ENCODE results near the gene TUNAR.

Gene TUNAR

DNA sequence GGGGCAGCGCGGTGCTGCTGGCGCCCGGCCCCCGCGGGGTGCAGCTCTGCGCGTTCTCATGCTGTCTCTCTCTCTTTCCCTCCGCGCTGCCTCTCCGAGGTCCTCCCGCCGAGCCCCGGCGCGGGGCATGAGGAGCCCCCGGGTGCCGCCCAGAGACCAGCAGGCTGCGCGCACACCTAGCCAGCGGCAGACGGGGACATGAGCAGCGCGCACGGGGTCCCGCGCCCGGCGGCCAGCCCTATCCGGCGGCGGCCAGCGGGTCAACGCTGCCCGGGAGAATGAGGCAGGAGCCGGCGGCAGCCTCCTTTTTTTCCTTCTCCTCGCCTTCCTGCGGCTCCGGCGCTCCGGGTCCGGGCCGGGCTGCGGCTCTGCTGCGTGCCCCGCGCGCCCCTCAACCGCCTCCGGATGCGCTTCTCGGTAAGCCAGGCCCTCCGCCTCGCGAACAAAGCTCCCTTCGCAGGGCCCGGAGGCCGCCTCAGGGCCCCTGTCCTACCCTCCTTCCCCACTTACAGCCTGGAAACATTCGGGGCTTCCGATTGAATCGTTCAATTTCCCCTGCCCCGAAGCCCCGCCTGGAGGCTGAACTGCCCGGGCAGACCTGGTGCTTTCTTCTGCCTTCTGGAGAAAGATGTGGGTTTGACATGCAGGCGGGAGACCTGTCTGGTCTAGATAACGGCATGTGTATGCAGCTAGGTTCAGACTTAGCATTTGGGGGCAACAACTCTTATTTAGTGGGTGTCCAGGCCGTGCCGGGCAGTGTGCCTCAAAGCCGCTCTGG, at the start of gene TUNAR:
TUNAR (plus strand) TSS at position 72 of the 778 bp plus-strand sequence.
- no peak for DNase-seq

DNA sequence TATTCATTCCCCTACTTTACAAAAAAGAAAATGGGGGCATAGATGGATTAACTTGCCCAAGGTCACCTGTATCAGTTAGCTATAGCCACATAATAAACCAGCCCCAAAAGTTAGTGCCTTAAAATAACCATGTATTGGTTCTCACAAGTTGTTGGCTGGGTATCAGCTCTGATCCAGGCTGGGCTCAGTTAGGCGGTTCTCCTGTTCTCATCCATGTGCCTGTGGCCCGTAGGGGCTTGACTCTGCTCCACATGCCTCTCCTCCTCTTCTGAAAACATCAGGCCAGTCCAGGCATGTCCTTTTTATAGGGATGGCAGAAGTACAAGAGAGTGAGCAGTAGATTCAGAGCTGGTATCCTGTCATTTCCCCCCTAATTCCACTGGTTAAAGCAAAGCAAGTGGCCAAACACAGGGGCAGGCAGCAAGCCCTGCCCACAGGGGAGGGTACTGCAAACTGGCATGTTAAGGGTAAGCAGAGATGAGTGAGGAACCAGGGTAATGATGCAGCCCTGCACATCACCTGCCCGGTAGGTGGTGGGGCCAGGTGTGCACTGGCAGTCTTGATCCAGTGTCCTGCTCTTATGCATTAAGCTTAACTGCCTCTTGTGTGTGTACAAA, 47.9 kb upstream of the TUNAR start:
- no peak for DNase-seq

DNA sequence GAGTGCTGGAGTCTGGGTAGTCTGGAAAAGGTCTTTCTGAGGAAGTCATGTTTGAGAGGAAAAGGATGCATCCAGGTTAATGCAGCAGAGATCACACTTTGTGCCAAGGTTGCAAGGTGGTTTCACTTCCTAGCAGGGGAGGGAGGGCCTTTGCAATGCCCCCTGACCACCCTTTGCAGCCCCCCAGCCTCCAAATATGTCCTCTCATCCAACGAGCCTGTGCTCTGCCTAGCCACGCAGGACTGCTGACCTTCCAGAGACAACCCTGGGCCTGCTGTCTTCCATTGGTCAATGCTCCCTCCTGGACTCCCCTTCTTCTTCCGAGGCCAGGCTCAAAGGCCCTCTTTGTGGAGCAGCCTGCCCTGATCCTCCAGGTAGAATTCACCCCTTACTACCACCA, 47.3 kb upstream of the TUNAR start:
- no peak for DNase-seq

DNA sequence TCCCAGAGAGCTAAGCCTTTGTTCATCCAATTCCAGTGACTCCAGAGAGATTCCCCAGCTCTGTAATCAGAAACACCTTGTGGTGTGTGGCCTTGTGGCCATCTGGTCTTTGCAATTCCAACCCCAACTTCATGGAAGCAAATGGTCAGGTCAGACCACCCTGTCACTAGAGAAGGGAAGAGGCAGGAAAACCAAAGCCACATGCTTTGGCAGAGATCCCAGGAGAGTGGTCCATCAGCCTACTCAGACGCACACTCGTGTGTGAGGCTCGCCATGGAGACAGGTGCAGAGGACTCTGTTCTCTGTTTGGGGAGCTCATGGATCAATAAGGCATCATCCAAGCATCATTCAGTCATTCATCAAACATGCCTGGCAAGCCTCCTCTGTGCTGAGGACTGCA, 46.2 kb upstream of the TUNAR start:
- no peak for DNase-seq

DNA sequence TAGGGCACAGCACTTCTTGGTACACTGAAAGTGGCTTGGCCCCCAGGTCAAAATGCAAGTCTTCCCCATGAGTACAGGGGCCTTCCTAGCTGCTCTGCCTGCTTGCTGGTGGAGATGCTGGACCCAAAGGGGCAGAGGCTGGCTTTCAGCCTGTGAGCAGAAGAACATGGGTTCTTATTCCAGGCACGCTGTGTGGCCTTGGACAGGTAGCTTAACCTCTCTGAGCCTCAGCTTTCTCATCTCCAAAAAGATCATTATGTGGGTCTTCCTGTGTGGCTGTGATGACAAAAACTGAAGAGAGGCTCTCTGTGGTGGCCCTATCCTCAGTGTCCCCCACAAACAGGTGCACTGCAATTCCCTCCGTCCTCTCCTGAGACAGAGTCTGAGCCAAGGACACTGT, 45.6 kb upstream of the TUNAR start:
- DNase-seq = no peak

DNA sequence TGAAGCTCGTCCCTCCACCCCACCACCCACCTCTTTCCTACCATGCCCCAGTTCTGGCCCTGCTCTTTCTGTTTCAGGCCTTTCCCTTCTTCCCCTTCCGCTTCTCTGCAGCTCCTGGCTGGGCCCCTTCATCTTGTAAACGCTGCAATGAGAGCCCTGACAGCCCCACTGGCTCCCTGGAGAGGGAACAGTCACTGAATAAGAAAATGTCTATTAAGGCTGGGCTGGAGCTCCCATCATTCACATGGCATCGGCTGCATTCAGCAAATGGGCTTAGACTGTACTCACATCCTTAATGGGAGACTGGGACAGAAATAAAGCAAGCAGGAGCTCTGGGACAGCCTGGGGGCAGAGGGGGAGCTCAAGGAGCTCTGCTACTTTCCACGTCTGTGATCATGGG, 45.2 kb upstream of the TUNAR start:
- no peak for DNase-seq

DNA sequence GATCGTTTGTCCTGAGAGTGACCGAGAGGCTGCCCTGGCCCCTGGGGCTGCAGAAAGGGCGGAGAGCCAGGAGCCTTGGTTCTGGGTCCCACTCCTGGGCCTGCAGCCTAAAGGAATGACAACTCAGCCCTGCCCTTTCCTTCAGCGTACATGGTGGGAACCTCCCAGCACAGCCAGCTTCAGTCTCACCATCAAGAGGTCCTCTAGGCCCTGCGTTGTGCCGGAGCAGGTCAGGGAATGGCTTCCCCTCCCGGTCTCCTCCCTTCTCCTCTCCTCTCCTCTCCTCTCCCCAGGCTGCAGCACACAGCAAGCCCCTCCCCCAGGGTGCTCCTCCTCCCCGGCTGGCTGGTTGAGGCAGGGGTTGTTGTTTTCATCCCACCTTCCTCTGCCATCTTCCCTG, 44.6 kb upstream of the TUNAR start:
- no peak for DNase-seq

DNA sequence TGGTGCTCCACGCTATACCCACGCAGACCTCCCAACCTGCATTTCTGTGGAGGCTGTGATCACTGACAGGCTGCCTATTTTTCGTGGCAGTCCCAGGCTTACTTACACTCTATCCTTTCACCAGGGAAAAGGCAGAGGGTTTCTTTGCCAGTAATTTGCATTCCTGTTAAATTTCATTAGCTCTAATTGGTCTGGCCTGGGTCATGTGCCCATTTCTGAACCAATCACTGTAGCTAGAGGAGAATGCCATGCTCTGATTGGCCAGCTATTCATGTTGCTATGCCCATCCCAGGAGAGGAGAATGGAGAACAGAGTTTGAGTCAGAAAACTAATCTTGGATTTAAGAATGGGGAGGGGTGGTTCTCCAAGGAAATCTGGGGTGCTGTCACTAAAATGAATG, 43.2 kb upstream of the TUNAR start:
- no peak for DNase-seq

DNA sequence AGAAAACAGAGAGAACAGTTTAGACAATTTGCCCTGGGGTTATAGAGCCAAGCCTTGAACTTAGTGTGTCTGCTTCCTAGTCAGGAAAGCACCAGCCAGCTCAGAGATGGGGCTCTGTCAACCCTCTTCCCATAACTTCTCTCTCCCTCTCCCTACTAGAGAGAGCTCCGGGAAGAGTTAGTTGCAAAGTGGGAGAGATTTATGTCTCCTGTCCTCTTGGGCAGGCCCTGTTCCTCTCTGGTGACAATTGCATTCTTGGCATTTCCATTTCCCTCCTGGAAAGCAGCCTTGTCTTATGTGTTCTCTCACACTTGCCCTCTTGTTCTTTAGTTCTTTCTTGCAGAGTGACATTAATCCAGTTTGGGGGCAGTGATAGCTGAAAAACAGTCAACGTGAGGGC, 42.1 kb upstream of the TUNAR start:
- no peak for DNase-seq

DNA sequence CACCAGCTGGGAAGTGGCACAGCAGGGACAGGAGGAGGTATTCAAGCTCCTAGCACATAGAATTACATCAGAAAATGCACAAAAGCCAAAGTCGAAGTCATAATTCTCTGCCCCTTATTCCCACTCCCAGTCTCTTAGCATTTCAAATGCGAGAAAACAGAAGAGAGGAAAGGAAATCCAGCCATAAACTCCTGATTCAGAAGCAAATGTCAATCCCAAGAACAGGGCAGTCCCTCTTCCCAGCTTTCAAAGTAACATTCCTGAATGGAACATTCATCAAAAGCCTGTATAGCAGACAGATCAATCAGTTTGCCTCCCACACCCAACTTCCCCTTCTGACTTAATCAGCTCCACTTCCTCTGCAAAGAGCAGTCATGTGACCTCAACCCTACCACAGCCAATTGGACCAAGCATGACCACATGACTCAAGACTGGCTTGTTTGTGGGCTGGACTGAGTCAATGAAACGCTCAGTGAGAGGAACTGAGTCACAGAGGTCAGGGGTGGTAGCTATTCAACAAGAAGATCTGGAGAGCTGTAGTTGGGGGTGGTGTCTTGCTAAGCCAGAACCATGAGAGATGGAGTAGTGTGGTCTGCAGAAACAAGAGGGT, 41.4 kb upstream of the TUNAR start:
- DNase-seq = no peak

DNA sequence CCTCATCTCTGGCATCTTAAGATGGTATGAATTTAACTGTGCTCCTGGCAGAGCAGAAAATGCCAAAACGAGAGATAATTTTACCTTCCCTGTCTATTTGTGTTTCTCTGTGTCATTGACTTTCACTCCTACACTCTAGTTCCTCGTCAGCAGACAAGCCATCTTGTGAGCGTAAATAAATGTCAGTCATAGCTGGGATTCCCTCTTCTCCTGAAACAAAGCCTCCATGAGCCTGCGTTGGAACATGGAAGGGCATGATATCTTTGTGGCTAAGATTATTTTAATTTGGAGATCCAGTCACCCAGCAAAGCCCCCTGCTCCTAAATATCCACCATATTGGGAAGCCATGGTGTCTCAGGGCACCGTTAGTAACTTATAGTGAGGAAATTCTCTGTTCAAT, 37.8 kb upstream of the TUNAR start:
- DNase-seq = no peak

DNA sequence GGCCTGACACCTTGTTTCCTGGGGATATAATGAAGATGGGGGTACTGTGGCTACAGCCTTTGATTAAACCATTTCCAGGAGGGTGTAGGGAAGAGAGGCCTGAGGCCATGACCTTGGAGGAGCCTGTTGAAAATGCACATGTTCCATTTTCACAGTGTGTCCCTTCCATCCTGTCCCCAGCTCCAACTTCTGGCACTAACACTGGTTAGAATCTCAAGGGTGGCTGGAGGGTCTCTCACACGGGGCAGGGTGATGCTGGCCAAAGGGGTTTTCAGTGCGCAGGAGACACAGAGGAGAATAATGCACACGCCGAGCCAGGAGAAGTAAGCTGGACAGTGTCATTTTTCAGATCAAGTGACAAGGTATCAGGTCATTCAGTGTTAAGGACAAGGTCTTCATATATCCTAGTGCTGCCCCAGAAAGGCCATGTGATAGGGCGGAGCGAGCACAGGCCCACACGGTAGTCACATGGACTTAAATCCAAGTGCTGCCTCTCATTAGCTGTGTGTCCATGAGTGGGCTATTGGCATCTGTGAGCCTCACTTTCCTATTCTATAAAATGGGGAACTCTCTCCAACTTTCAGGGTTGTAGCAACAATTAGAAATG, 36.4 kb upstream of the TUNAR start:
- no peak for DNase-seq

DNA sequence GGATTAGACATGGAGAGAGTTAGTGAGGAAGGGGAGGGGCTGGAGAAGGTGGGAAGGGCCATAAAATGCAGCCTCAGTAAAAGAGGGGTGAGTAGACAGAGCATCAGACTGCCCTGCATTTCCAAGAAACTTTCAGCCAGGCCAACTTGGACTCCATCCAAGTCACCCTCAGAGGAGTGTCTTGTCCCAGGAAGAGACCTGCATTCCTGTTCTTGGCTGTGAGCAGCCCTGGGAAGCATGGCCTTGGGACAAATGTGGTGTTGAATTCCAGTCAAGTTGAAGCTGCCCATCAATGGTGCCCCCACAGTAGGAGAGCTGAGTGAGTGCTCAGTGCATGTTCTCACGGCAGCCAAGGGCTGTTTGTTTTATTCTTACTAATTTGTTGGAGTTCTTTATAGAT, 35.0 kb upstream of the TUNAR start:
- DNase-seq = no peak

DNA sequence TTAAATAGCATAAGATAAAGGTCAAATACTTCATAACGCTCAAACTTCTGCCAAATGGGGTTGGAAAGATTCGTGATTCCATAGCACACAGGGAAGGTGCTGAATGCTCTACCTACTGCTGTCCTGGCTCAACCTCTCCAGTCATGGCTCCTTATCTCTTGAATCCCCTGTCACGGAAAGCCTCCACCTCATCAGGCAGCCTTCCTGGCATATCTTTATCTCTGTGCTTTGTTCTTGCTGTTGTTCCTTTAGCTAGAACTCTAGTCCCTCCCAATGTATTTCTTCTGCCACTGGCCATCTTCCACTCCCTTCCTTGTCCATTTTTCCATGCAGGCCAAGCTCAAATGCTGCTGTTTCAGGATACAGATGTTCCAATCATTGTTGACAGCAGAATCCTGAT, 26.9 kb upstream of the TUNAR start:
- DNase-seq = no peak

DNA sequence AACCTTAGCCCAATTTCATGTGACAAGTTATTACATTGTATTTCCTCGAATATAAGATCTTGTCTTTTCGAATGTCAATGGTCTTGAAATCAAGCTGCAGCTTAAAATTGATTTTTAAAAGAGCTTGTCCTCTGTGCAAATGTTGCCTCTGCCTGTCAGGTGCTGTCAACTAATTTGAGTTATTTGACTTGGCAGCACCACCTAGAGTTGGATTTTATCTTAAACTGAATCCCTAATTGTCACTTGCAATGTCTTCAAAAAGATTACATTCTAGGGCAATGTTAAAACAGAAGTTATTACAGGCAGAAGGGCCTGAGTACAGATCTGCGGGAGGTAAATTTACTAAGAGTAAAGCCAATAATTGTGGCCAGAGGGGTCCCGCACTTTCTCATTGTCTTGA, 26.2 kb upstream of the TUNAR start:
- DNase-seq = no peak

DNA sequence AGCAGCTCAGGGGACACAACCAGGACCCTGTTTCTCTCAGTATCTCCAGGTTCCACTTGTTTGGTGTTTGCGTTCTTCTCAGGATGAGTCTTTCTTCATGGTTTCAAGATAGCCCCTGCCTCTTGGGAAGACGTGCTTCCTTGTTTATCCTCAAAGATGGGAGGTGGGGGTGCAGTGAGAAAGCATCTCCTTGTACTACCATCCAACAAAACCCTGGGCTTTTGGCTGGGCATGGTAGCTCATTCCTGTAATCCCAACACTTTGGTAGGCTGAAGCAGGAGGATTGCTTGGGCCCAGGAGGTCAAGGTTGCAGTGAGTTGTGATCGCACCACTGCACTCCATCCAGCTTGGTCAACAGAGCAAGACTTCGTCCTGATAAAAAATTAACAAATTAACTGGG, 21.0 kb upstream of the TUNAR start:
- no peak for DNase-seq

DNA sequence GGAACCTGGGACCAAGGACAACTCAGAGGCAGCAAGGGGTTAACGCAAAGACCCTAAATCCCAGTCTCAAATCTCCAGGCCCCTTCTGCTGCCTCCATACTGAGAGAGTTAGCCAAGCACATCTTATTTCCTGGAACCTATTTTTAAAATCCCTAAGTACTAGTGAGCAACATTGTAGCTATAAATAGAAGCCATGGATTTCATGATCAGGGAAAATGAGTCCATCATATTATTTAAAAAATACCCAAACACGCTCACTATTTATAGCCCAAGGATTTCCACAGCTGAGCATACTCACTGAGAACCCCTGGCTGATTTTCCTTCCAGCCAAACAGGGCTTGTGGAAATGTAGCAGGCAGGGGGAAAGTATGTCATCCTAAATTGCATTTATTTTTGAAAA, 19.4 kb upstream of the TUNAR start:
- DNase-seq = no peak

DNA sequence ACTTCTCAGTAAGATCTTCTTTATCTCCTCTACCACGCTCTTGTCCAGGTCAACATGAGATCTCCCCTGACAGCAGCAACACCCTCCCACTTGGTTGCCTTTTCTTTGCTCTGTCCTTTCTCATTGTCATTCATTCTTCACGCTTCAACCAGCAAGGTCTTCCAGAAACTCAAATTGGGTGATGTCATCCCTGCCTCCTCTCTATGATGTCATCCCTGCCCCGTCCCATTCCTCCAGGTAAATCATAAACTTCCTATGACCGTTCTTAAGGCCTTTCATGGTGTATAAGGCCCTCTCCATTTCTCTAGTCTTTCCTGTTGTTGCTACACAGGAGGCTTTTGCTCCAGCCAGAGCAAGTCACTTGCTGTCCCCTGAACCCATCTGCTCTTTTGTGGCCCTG, 17.7 kb upstream of the TUNAR start:
- no peak for DNase-seq

DNA sequence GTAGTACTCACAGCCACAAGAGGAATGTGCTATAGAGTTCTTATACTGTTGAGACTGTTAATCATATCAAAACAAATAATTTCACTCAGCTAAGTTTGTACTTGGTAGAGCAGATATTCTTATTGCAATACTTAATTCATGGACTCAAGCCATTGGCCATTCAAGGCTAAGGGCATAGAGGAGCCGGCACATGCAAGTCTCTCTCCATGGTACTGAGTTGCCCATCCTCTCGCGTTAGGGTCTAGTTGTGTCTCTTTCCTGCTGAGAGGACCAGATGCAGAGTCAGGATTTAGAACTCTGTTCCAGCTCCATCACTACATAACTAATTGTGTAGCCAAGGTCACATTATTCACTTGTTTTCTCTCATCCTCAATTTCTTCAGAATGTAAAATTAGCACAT, 14.4 kb upstream of the TUNAR start:
- DNase-seq = no peak

DNA sequence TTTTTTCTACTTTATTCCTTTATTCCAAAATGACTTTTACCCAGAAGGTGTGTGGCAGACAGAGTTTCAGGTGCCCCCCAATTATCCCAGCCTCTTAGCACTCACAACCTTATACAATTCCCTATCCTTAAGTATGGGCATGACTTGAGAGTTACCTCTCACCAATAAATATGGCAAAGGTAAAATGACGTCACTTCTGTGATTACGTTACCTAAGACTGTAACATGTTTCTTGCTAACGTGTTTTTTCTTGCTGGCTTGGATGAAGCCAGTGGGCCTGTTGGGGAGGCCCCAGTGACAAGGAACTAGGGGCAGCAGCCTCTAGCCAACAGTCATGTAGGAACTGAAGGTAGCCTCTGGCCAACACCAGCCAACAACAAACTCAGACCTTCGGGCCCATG, 13.3 kb upstream of the TUNAR start:
- DNase-seq = no peak

DNA sequence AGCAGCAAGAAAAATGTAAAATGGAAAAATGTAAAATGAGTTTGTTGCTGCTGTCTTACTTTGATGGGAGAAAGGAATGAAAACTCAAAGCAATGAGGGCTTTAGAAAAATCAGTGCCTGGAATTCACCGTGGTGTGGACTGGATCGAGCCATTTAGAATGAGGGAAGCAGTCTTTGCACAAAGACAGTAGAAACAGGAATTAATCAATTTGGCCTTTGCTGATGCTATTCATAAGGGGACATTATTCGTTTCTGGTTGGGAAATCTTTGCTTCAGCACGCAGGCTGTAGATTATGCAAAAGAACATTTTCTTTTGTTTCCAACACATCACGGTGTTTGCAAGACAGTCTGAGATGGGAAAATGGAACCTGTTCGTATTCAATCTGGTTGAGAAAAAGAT, 6.9 kb upstream of the TUNAR start:
- no peak for DNase-seq

DNA sequence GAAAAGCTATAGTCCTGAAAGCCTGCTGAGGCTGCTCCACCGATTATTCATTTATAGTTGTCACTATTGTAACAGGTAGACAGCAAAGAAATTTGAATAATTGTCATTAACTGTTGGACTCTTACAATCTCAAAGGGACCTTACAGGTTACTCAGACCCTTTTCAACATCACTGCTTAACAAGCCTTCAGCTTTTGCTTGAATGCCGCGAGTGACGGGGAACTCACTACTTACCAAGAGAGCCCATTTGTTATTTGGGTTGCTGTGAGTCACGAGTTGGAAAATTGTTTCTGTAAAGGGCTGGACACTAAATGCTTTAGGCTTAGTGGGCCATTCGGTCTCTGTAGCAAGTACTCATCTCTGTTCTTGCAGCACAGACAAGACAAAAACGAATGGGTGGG, 5.9 kb upstream of the TUNAR start:
- DNase-seq = no peak

DNA sequence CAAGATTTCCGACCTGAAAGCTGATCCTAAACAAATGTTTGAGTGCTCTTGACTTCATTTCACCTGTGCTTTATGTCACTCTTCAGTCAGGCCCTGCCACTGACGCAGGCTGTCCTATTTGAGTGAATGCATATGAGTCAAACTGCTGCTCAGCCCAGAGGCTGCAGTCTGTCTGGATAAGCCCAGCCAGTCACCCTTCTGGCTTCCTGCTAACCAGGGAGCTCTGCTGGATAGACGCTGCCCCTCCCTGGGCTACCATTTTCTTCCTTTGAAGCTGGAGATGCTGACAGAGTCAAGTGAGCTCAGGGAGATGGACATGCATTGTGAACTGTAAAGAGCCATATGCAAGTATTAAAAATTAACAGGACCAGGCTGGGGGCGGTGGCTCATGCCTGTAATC, 5.1 kb upstream of the TUNAR start:
- no peak for DNase-seq

DNA sequence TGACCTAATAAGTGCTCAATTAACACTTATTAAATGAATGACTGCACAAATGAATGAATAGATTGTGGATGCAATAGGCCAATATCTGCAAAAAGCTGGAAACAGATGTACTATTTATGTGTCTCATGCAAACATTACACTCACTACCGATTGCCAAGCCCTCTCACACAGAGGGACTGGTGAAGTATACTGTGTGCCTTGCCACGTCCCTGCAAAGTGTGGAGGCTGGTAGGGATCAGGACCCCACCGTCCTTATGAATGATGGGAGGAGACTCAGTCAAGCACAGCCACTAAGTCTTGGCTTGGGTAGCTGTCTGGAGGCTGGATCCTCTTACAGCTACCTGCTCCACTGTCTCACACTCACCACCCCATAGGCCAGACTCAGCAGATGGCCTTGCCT, 3.9 kb upstream of the TUNAR start:
- DNase-seq = no peak

Measured in kidney glomerular epithelial cell (primary cell).